ENCODE measurements around the gene APOBEC4.
A peak's percentile ranks its signal among the peaks of the same experiment; 100 is the strongest.
"Not testable (repeated sequence)": the region's sequence is repeated elsewhere in the genome, so short reads cannot be mapped to it uniquely, and the experiment has no call there.

Gene APOBEC4

DNA sequence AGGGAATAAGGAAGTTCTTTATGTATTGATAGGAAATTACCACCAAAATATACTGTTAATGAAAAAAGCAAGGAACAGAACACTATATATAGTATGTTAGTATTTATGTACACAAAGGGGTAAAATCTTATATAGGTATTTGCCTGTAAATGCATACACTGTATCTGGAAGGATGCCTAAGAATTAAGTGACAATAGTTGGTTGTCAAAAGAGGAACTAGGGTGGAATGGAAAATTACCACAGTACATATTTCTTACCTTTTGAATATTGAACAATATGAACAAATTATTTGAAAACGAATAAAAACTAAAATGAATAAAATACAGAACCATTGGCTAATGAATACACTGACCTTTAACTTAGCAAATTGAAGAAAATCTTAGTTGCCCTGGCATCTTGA, 31.1 kb downstream of the APOBEC4 start:
- DNase-seq (ENCODE audit: low read depth, low spot score) = no peak
- no peaks in the 10 kb centered on the region for H3K27me3 ChIP-seq (ENCODE audit: insufficient read depth, insufficient read length)
- H3K36me3 ChIP-seq (ENCODE audit: insufficient read depth, insufficient read length, low read length) = peaks cover 22% of the 10 kb centered on the region
- no peak overlapping the region for H3K9ac ChIP-seq (ENCODE audit: insufficient read length, low read depth)
- no peak for TF ChIP-seq YY1 (IDR thresholded peaks at IDR 0.05; ENCODE audit: insufficient read depth, insufficient read length)
- TF ChIP-seq SUZ12 (IDR thresholded peaks at IDR 0.05; ENCODE audit: extremely low read depth, insufficient read depth, insufficient read length) = no peak
- no peak for TF ChIP-seq ZNF274 (IDR thresholded peaks at IDR 0.05; ENCODE audit: low read depth, low read length)
- no peaks in the 10 kb centered on the region for H3K9me3 ChIP-seq (ENCODE audit: insufficient read depth, low read length)
- H3K4me3 ChIP-seq (ENCODE audit: insufficient read length, low read depth) = no peak overlapping the region
- no peaks in the 10 kb centered on the region for H3K4me1 ChIP-seq (ENCODE audit: insufficient read depth, insufficient read length)

DNA sequence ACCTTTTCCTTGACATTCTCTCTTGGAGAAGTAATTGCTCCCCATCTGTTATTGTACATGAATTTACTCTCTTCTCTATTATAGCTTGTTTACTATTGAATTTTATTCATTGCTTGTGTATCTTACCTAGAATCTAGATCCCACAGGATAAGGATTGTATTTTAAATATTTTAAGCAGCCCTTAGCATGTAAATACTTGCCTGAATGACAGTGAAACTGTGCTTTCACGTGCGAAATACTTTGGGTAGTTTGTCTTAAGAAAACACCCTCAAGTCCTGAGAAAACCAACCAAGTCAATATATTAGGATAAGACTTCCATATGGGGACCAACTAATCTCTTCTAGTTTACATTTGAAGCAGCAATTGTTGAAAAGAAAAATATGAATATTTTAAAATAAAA, 32.8 kb downstream of the APOBEC4 start:
- Histone ChIP-seq H3K36me3 (ENCODE audit: insufficient read depth, insufficient read length, low read length) (peaks cover 8% of the 10 kb centered on the region), H3K9ac (ENCODE audit: insufficient read length, low read depth) (no peak overlapping the region), H3K4me3 (ENCODE audit: insufficient read length, low read depth) (no peak overlapping the region), H3K4me1 (ENCODE audit: insufficient read depth, insufficient read length) (no peaks in the 10 kb centered on the region), H3K9me3 (ENCODE audit: insufficient read depth, low read length) (no peaks in the 10 kb centered on the region), H3K27me3 (ENCODE audit: insufficient read depth, insufficient read length) (no peaks in the 10 kb centered on the region)
- peak; percentile 70 for DNase-seq (ENCODE audit: low read depth, low spot score)
- no peak for TF ChIP-seq YY1 (IDR thresholded peaks at IDR 0.05; ENCODE audit: insufficient read depth, insufficient read length)
- TF ChIP-seq SUZ12 (IDR thresholded peaks at IDR 0.05; ENCODE audit: extremely low read depth, insufficient read depth, insufficient read length) = no peak
- no peak for TF ChIP-seq ZNF274 (IDR thresholded peaks at IDR 0.05; ENCODE audit: low read depth, low read length)

DNA sequence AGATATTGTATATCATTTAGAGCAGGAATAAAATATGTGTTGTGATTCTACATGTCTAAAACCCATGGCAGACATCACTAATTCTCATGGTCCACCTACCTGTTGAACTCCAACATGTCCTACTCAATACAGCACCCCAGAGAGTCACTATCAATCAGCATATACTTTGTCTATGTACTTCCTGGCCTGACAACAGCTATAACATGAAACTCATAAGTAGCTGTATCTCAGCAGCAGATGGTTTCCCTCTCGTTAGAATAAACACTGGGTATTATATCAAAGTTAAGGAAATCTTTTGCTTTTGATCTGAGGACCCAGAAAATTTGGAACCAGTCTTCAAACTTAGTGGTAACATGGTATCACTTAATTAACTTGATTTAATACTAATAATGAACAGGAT, 33.3 kb downstream of the APOBEC4 start:
- Histone ChIP-seq H3K4me3 (ENCODE audit: insufficient read length, low read depth) (no peak overlapping the region), H3K9me3 (ENCODE audit: insufficient read depth, low read length) (no peaks in the 10 kb centered on the region), H3K9ac (ENCODE audit: insufficient read length, low read depth) (no peak overlapping the region), H3K36me3 (ENCODE audit: insufficient read depth, insufficient read length, low read length) (peaks cover 3% of the 10 kb centered on the region), H3K4me1 (ENCODE audit: insufficient read depth, insufficient read length) (no peaks in the 10 kb centered on the region), H3K27me3 (ENCODE audit: insufficient read depth, insufficient read length) (no peaks in the 10 kb centered on the region)
- TF ChIP-seq YY1 (IDR thresholded peaks at IDR 0.05; ENCODE audit: insufficient read depth, insufficient read length) = no peak
- TF ChIP-seq SUZ12 (IDR thresholded peaks at IDR 0.05; ENCODE audit: extremely low read depth, insufficient read depth, insufficient read length) = no peak
- TF ChIP-seq ZNF274 (IDR thresholded peaks at IDR 0.05; ENCODE audit: low read depth, low read length) = no peak
- no peak for DNase-seq (ENCODE audit: low read depth, low spot score)

DNA sequence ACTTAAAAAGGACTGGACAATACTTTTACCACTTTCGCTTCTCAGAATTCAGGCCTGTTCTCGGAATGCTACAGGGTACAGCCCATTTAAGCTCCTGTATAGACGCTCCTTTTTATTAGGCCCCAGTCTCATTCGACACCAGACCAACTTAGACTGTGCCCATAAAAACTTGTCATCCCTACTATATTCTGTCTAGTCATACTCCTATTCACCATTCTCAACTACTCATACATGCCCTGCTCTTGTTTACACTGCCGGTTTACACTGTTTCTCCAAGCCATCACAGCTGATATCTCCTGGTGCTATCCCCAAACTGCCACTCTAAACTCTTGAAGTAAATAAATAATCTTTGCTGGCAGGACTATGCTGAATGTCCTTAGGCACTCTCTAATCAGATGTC, 34.9 kb downstream of the APOBEC4 start:
- not testable (repeated sequence) for H3K9me3 ChIP-seq (ENCODE audit: insufficient read depth, low read length); H3K27me3 ChIP-seq (ENCODE audit: insufficient read depth, insufficient read length); H3K4me3 ChIP-seq (ENCODE audit: insufficient read length, low read depth); H3K9ac ChIP-seq (ENCODE audit: insufficient read length, low read depth); H3K36me3 ChIP-seq (ENCODE audit: insufficient read depth, insufficient read length, low read length); DNase-seq (ENCODE audit: low read depth, low spot score); H3K4me1 ChIP-seq (ENCODE audit: insufficient read depth, insufficient read length)

DNA sequence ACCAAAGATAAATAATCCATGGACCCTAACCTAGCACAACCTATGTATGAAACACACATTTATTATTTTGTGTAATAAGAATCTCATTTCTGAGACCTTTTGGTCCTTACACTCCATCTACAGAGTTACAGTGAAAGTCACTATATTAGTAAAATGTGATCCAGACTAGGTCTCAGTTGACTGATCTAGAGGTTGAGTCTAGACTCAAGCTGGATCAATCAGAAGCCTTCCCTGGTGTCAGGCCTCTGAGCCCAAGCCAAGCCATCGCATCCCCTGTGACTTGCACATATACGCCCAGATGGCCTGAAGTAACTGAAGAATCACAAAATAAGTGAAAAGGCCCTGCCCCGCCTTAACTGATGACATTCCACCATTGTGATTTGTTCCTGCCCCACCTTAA, 40.1 kb downstream of the APOBEC4 start:
- not testable (repeated sequence) for H3K4me1 ChIP-seq (ENCODE audit: insufficient read depth, insufficient read length); DNase-seq (ENCODE audit: low read depth, low spot score); H3K27me3 ChIP-seq (ENCODE audit: insufficient read depth, insufficient read length); H3K36me3 ChIP-seq (ENCODE audit: insufficient read depth, insufficient read length, low read length); H3K4me3 ChIP-seq (ENCODE audit: insufficient read length, low read depth); H3K9ac ChIP-seq (ENCODE audit: insufficient read length, low read depth); H3K9me3 ChIP-seq (ENCODE audit: insufficient read depth, low read length)

DNA sequence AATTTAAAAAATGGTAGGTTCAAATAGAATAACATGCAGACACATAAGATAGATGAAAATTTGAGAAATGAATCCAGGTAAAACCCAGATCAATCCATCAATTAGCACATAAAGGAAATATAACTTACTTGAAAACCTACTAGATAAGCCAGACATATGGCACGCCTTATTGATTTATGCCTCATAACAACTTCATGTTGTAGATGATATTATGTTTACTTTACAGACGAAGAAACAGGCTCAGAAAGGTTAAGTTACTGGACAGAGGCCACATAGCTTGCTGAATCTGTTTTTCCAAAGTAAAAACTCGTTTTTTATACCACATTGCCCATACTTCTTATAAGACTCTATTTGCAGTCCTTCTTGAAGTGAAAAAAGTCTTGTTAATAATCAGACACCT, 40.7 kb downstream of the APOBEC4 start:
- H3K9me3 ChIP-seq (ENCODE audit: insufficient read depth, low read length) = no peaks in the 10 kb centered on the region
- no peaks in the 10 kb centered on the region for H3K27me3 ChIP-seq (ENCODE audit: insufficient read depth, insufficient read length)
- no peak overlapping the region for H3K9ac ChIP-seq (ENCODE audit: insufficient read length, low read depth)
- H3K4me3 ChIP-seq (ENCODE audit: insufficient read length, low read depth) = no peak overlapping the region
- no peak for DNase-seq (ENCODE audit: low read depth, low spot score)
- H3K36me3 ChIP-seq (ENCODE audit: insufficient read depth, insufficient read length, low read length) = no peaks in the 10 kb centered on the region
- TF ChIP-seq ZNF274 (IDR thresholded peaks at IDR 0.05; ENCODE audit: low read depth, low read length) = no peak
- TF ChIP-seq YY1 (IDR thresholded peaks at IDR 0.05; ENCODE audit: insufficient read depth, insufficient read length) = no peak
- TF ChIP-seq SUZ12 (IDR thresholded peaks at IDR 0.05; ENCODE audit: extremely low read depth, insufficient read depth, insufficient read length) = no peak
- H3K4me1 ChIP-seq (ENCODE audit: insufficient read depth, insufficient read length) = no peaks in the 10 kb centered on the region

DNA sequence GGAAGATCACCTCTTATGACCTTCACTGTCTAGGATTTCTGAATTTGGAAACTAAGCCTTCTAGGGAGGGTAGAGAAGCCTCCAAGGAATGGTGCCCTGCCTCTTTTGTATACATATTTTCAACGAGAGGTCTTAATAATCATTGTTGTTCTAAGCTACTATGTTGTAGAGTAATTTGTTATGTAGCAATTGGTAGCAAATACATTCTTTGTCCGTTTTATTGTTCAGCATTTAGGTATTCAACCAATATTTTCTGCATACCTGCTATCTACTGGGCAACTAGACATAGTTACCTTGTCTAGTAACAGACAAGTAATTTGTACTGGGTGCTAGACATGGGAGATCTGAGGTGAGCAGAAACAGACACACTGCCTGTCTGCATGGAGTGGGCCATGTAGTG, 42.1 kb downstream of the APOBEC4 start:
- H3K9me3 ChIP-seq (ENCODE audit: insufficient read depth, low read length) = no peaks in the 10 kb centered on the region

DNA sequence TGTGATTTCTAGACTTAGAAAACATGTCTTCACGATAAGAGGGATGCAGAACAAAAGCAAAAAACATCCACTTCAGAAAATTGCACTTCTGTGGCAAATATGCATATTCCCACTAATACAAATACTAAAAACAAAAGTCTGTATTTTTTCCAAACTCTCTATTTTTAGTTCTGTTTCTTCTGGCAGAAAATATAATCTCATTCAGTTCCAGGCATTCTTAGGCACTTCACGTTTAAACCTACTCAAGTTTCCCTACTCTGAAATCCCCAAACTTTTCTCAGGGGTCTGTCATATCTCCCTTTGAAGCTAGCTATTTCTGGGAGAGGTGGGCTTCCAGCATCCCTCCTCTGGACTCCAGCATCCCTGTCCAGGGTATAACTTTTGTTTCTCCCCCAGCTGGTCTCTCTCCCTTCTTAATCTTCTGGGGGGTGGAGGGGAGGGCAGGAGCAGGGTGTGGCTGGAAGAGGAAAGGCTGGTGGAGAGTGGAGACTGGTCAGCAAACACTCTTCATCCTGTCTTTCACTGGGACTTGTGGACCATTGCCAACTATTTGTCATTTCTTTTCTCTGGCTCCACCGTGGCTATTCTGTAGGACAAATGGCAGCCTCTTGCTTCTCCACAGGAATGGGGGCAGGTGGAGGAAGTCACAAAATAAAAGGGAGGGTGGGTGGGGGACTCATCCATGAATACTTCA, 43.2 kb downstream of the APOBEC4 start:
- H3K9ac ChIP-seq (ENCODE audit: insufficient read length, low read depth) = no peak overlapping the region
- no peak for DNase-seq (ENCODE audit: low read depth, low spot score)
- H3K9me3 ChIP-seq (ENCODE audit: insufficient read depth, low read length) = no peaks in the 10 kb centered on the region
- no peak overlapping the region for H3K4me3 ChIP-seq (ENCODE audit: insufficient read length, low read depth)
- TF ChIP-seq ZNF274 (IDR thresholded peaks at IDR 0.05; ENCODE audit: low read depth, low read length) (no peak), SUZ12 (IDR thresholded peaks at IDR 0.05; ENCODE audit: extremely low read depth, insufficient read depth, insufficient read length) (no peak), YY1 (IDR thresholded peaks at IDR 0.05; ENCODE audit: insufficient read depth, insufficient read length) (no peak)
- H3K36me3 ChIP-seq (ENCODE audit: insufficient read depth, insufficient read length, low read length) = no peaks in the 10 kb centered on the region
- no peaks in the 10 kb centered on the region for H3K4me1 ChIP-seq (ENCODE audit: insufficient read depth, insufficient read length)
- H3K27me3 ChIP-seq (ENCODE audit: insufficient read depth, insufficient read length) = no peaks in the 10 kb centered on the region

More for the DNA sequence above, 42.1 kb downstream of the APOBEC4 start:
- no peak for DNase-seq (ENCODE audit: low read depth, low spot score)
- TF ChIP-seq YY1 (IDR thresholded peaks at IDR 0.05; ENCODE audit: insufficient read depth, insufficient read length) (no peak), ZNF274 (IDR thresholded peaks at IDR 0.05; ENCODE audit: low read depth, low read length) (no peak), SUZ12 (IDR thresholded peaks at IDR 0.05; ENCODE audit: extremely low read depth, insufficient read depth, insufficient read length) (no peak)
- H3K4me1 ChIP-seq (ENCODE audit: insufficient read depth, insufficient read length) = no peaks in the 10 kb centered on the region
- no peaks in the 10 kb centered on the region for H3K27me3 ChIP-seq (ENCODE audit: insufficient read depth, insufficient read length)
- H3K9ac ChIP-seq (ENCODE audit: insufficient read length, low read depth) = no peak overlapping the region
- no peaks in the 10 kb centered on the region for H3K36me3 ChIP-seq (ENCODE audit: insufficient read depth, insufficient read length, low read length)
- no peak overlapping the region for H3K4me3 ChIP-seq (ENCODE audit: insufficient read length, low read depth)
